SH-SY5Y (cell line): Measurements from ENCODE around the gene CHSY3.

Source experiments
- GATA2 ChIP-seq: IDR thresholded peaks from 2 replicates; pipeline ENCODE4 v1.6.1; 2011; ENCODE audit warnings: mild to moderate bottlenecking, low read depth, low read length
- GATA3 ChIP-seq: IDR thresholded peaks from 2 replicates; pipeline ENCODE4 v1.6.1; 2011; ENCODE audit warnings: low read depth, mild to moderate bottlenecking, low read length, moderate library complexity

CHSY3 gene

GRCh38 chr5:130034566-130035210 is 130.4 kb downstream of the CHSY3 start:
- TF ChIP-seq GATA3, result no peak
- TF ChIP-seq GATA2, result no peak

- TF ChIP-seq GATA2 (no peak), GATA3 (no peak)
Observed at GRCh38 chr5:130035388-130035787, 131.1 kb downstream of the CHSY3 start.

GRCh38 chr5:130037905-130038304 is 133.6 kb downstream of the CHSY3 start:
- TF ChIP-seq GATA3, result no peak
- TF ChIP-seq GATA2, result no peak

GRCh38 chr5:130043834-130044233 is 139.6 kb downstream of the CHSY3 start:
- TF ChIP-seq GATA3 (no peak), GATA2 (no peak)

GRCh38 chr5:130045334-130045733 is 141.1 kb downstream of the CHSY3 start:
- no peak for TF ChIP-seq GATA2
- TF ChIP-seq GATA3, result no peak

GRCh38 chr5:130050585-130050984 is 146.3 kb downstream of the CHSY3 start:
- TF ChIP-seq GATA3 (no peak), GATA2 (no peak)

- TF ChIP-seq GATA2 (no peak), GATA3 (no peak)
Observed at GRCh38 chr5:130052752-130053151, 148.5 kb downstream of the CHSY3 start.

GRCh38 chr5:130055572-130055971 is 151.3 kb downstream of the CHSY3 start:
- TF ChIP-seq GATA2 (no peak), GATA3 (no peak)

- TF ChIP-seq GATA3 (no peak), GATA2 (no peak)
Observed at GRCh38 chr5:130061746-130062145, 157.5 kb downstream of the CHSY3 start.

GRCh38 chr5:130063603-130064002 is 159.3 kb downstream of the CHSY3 start:
- no peak for TF ChIP-seq GATA2
- TF ChIP-seq GATA3, result no peak

- TF ChIP-seq GATA2 (no peak), GATA3 (no peak)
Observed at GRCh38 chr5:130064484-130064883, 160.2 kb downstream of the CHSY3 start.

- TF ChIP-seq GATA2 (no peak), GATA3 (no peak)
Observed at GRCh38 chr5:130065617-130066016, 161.4 kb downstream of the CHSY3 start.

GRCh38 chr5:130066644-130067043 is 162.4 kb downstream of the CHSY3 start:
- no peak for TF ChIP-seq GATA2

- no peak for TF ChIP-seq GATA3
- no peak for TF ChIP-seq GATA2
Observed at GRCh38 chr5:130067364-130067763, 163.1 kb downstream of the CHSY3 start.

- no peak for TF ChIP-seq GATA3
- no peak for TF ChIP-seq GATA2
Observed at GRCh38 chr5:130068101-130068500, 163.8 kb downstream of the CHSY3 start.

- TF ChIP-seq GATA2, result no peak
Observed at GRCh38 chr5:130068988-130069387, 164.7 kb downstream of the CHSY3 start.
